Caco-2 (cell line): ENCODE measurements around the gene SRRM4. TPM values are rescaled to one million over a fixed set of nuclear protein-coding genes. Genes with fewer than 3 reads are reported as not detected.

Experiments
- BruUV-seq: library from RNA; stranded (reverse); fragments of 400-500 nt; replicated peaks from 2 replicates; lab custom pipeline; 2021; lab: Mats Ljungman, UMichigan
- CTCF ChIA-PET: fragments of 300-600 bp; sonication (Branson Sonifier 250); formaldehyde crosslinking; loops from one replicate; lab custom pipeline; 2022; ENCODE audit warnings: antibody characterized with exemption; lab: Charles Lee
- POLR2A ChIA-PET: fragments of 300-600 bp; sonication (Branson Sonifier 250); formaldehyde crosslinking; loops from one replicate; lab custom pipeline; 2022; ENCODE audit warnings: antibody characterized with exemption; lab: Charles Lee
- DNase-seq, 2 experiments: peaks; one replicate each; pipeline versions ENCODE4 v3.0.0 to v3.0.0-alpha.2; 2020 to 2022
- H3K27me3 ChIP-seq: replicated peaks from 2 replicates; pipeline ENCODE4 v1.6.0; 2011; ENCODE audit warnings: low read length; ENCODE audit not compliant: control insufficient read depth, insufficient read depth
- H3K36me3 ChIP-seq: 2 replicates; pipeline ENCODE4 v1.5.1; 2011; ENCODE audit warnings: low read length; ENCODE audit not compliant: control insufficient read depth, insufficient read depth
- H3K4me1 ChIP-seq: fragments of 250-450 bp; sonication (Bioruptor Pico); 2 replicates; pipeline ENCODE4 v1.5.1; 2020; ENCODE audit warnings: mild to moderate bottlenecking
- H3K4me3 ChIP-seq: 2 replicates; pipeline ENCODE4 v1.5.1; 2011; ENCODE audit warnings: low read depth, mild to moderate bottlenecking, control low read depth, low read length
- H3K9me3 ChIP-seq: fragments of 250-450 bp; sonication (Bioruptor Pico); 2 replicates; pipeline ENCODE4 v1.5.1; 2020; ENCODE audit warnings: mild to moderate bottlenecking, moderate library complexity
- H3K27ac Mint-ChIP-seq: one replicate; pipeline ENCODE4 v1.8.0; 2022; ENCODE audit warnings: mixed read lengths; ENCODE audit not compliant: unreplicated experiment
- H3K27me3 Mint-ChIP-seq: one replicate; pipeline ENCODE4 v1.8.0; 2022; ENCODE audit warnings: mixed read lengths; ENCODE audit not compliant: insufficient read depth, unreplicated experiment
- H3K36me3 Mint-ChIP-seq: one replicate; pipeline ENCODE4 v1.8.0; 2022; ENCODE audit warnings: mild to moderate bottlenecking, mixed read lengths; ENCODE audit not compliant: insufficient read depth, unreplicated experiment
- H3K4me1 Mint-ChIP-seq: one replicate; pipeline ENCODE4 v1.8.0; 2022; ENCODE audit warnings: low read depth, mixed read lengths; ENCODE audit not compliant: unreplicated experiment
- H3K4me3 Mint-ChIP-seq: one replicate; pipeline ENCODE4 v1.8.0; 2022; ENCODE audit warnings: mild to moderate bottlenecking, moderate library complexity, mixed read lengths; ENCODE audit not compliant: unreplicated experiment
- H3K9me3 Mint-ChIP-seq: one replicate; pipeline ENCODE4 v1.8.0; 2022; ENCODE audit warnings: mixed read lengths; ENCODE audit not compliant: unreplicated experiment
- intact Hi-C: fragments of 100-400 bp; cut with micrococcal nuclease; formaldehyde crosslinking; loops from one replicate; pipeline ENCODE4 v1.10.0; 2022; ENCODE audit not compliant: unreplicated experiment
- total RNA-seq: library from RNA; stranded (reverse); gene quantifications from 2 replicates; pipeline ENCODE4 v1.2.3, GENCODE V29; 2022
- TF ChIP-seq, protein P1 (sequence below), 2 experiments: fragments of 200-600 bp in 1 of 2; IDR thresholded peaks; 1 replicate in 1 of 2; 2 replicates in 1 of 2; pipeline versions ENCODE4 v1.5.1 to v1.8.0; 2011 to 2022; ENCODE audit warnings: antibody characterized with exemption in 1 of 2, control low read depth in 1 of 2, inconsistent platforms in 1 of 2, low read depth in 1 of 2, low read length in 1 of 2, mild to moderate bottlenecking in 1 of 2, moderate library complexity in 1 of 2; ENCODE audit not compliant: insufficient read depth in 1 of 2, severe bottlenecking in 1 of 2, unreplicated experiment in 1 of 2

Gene SRRM4
- total RNA-seq, 1 experiment from 2014 or later, result not detected

DNA sequence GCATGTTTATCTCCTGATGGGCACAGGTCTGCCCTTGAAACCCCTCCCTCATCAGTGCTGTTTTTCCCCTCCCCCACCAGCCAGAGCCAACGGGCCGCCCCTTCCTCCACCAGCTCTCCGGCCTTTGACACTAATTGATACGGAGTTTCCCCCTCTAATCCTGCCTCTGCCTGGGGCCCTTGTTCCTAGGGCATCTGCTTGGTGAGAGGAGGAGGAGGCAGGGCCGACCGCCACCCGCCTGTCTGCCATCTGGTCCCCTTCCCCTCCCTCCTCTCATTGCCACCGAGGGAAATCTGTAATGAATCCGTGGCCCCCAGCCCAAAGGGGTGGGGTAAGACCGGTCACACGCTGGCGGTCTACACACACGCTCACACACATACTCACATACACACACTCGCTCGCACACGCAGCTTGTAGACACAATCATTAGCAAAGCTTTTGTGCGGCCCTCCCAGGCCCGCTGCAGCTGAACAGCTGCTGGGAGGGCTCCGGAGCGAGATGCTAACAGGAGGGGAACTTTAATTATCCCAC is 27.4 kb downstream of the SRRM4 start:
- DNase-seq, result no peak
- H3K27me3 ChIP-seq, result no peaks in the 10 kb centered on the region
- no peaks in the 10 kb centered on the region for H3K36me3 ChIP-seq
- no peak overlapping the region for H3K4me3 ChIP-seq
- Mint-ChIP-seq H3K4me3 (no peak overlapping the region), H3K9me3 (no peaks in the 10 kb centered on the region), H3K27ac (no peak overlapping the region), H3K27me3 (peaks cover 4% of the 10 kb centered on the region), H3K36me3 (no peaks in the 10 kb centered on the region), H3K4me1 (peaks cover 6% of the 10 kb centered on the region)
- ChIA-PET CTCF (interaction anchor here (0.7 kb wide), 1 partner anchor 15 kb away, joined by 4 read pairs; no protein-coding TSS in a partner anchor), POLR2A (no interaction called here)
- TF ChIP-seq, protein P1, sequence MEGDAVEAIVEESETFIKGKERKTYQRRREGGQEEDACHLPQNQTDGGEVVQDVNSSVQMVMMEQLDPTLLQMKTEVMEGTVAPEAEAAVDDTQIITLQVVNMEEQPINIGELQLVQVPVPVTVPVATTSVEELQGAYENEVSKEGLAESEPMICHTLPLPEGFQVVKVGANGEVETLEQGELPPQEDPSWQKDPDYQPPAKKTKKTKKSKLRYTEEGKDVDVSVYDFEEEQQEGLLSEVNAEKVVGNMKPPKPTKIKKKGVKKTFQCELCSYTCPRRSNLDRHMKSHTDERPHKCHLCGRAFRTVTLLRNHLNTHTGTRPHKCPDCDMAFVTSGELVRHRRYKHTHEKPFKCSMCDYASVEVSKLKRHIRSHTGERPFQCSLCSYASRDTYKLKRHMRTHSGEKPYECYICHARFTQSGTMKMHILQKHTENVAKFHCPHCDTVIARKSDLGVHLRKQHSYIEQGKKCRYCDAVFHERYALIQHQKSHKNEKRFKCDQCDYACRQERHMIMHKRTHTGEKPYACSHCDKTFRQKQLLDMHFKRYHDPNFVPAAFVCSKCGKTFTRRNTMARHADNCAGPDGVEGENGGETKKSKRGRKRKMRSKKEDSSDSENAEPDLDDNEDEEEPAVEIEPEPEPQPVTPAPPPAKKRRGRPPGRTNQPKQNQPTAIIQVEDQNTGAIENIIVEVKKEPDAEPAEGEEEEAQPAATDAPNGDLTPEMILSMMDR (IDR thresholded peaks at IDR 0.05; ENCODE audit: insufficient read depth in 1 of 2, low read depth in 1 of 2, low read length in 1 of 2, severe bottlenecking in 1 of 2, unreplicated experiment in 1 of 2), result no peak
- intact Hi-C loops, result no loop called here
- no TSS peak for BruUV-seq
- H3K4me1 ChIP-seq, result 0 out of 2 replicates have a peak, but pooled peaks cover 7% of the 10 kb centered on the region
- no peaks in the 10 kb centered on the region for H3K9me3 ChIP-seq

DNA sequence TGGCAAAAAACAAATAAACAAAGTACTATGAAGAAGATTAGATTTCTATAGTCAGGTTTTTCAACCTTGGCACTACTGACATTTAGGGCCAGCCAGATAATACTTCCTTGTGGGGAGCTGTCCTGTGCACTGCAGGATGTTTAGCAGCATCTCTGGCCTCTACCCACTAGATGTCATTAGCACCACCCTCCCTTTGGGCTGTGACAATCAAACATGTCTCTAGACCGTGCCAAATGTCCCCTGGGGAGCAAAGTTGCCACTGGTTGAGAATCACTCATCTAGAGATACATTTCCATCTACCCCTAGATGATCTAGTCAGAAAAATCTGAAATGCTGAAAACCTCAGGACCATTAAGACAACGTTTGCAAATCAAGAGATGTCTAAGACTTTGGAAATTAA is 29.9 kb downstream of the SRRM4 start:
- Histone ChIP-seq H3K4me3 (no peak overlapping the region), H3K27me3 (no peaks in the 10 kb centered on the region), H3K36me3 (no peaks in the 10 kb centered on the region), H3K4me1 (0 out of 2 replicates have a peak, but pooled peaks cover 7% of the 10 kb centered on the region), H3K9me3 (no peaks in the 10 kb centered on the region)
- ChIA-PET POLR2A (no interaction called here), CTCF (no interaction called here)
- Mint-ChIP-seq H3K4me3 (no peak overlapping the region), H3K27me3 (peaks cover 16% of the 10 kb centered on the region), H3K36me3 (no peaks in the 10 kb centered on the region), H3K27ac (no peak overlapping the region), H3K9me3 (no peaks in the 10 kb centered on the region), H3K4me1 (peaks cover 6% of the 10 kb centered on the region)
- no TSS peak for BruUV-seq
- no peak for DNase-seq
- TF ChIP-seq, protein P1 (IDR thresholded peaks at IDR 0.05; ENCODE audit: insufficient read depth in 1 of 2, low read depth in 1 of 2, low read length in 1 of 2, severe bottlenecking in 1 of 2, unreplicated experiment in 1 of 2), result no peak
- intact Hi-C loops, result no loop called here

DNA sequence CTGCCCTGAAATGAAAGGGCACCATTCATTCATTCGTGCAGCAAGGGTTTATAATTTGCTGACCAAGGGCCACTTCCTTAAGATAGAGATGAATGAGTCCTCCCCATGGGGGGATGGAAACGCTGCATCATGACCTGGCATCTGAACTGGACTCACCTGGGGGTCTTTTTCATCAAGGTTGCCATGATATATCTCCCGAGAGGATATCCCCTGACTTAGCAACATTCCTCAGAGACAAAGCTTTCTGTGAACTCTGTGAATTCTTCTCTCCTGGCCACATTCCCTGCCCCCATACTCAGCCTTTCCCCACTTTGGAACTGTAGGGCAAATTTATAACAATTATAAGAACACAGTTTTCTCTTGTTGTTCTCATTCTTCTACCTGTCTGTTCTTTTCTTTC is 30.8 kb downstream of the SRRM4 start:
- TF ChIP-seq, protein P1 (IDR thresholded peaks at IDR 0.05; ENCODE audit: insufficient read depth in 1 of 2, low read depth in 1 of 2, low read length in 1 of 2, severe bottlenecking in 1 of 2, unreplicated experiment in 1 of 2), result no peak
- H3K4me3 ChIP-seq, result no peak overlapping the region
- Mint-ChIP-seq H3K36me3 (no peaks in the 10 kb centered on the region), H3K27me3 (peaks cover 16% of the 10 kb centered on the region), H3K27ac (no peak overlapping the region), H3K9me3 (no peaks in the 10 kb centered on the region), H3K4me1 (peaks cover 6% of the 10 kb centered on the region), H3K4me3 (no peak overlapping the region)
- H3K9me3 ChIP-seq, result no peaks in the 10 kb centered on the region
- DNase-seq, result no peak
- no peaks in the 10 kb centered on the region for H3K27me3 ChIP-seq
- ChIA-PET POLR2A (no interaction called here), CTCF (no interaction called here)
- intact Hi-C loops, result no loop called here
- no TSS peak for BruUV-seq
- H3K36me3 ChIP-seq, result no peaks in the 10 kb centered on the region
- H3K4me1 ChIP-seq, result 0 out of 2 replicates have a peak, but pooled peaks cover 7% of the 10 kb centered on the region
